ENCODE measurements around the gene TRAPPC3. TPM values are rescaled to one million over a fixed set of nuclear protein-coding genes. Genes with fewer than 3 reads are reported as not detected.

TRAPPC3 gene
- total RNA-seq, 4 donors from 2014 or later: 64.6 to 104 (median 91.0) TPM

DNA sequence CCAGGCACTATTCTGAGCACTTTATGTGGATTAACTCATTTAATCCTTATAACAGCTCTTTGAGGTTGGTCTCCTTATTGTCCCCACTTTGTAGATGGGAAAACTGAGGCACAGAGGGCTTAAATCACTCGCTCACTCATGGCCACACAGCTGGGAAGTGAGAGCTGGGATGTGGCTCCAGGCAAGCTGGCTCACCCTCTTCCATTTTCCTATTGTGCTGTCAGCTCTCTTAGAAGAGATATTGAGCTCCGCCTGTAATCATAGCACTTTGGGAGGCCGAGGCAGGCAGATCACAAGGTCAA, 20.4 kb downstream of the TRAPPC3 start:
- TF ChIP-seq, protein P1, sequence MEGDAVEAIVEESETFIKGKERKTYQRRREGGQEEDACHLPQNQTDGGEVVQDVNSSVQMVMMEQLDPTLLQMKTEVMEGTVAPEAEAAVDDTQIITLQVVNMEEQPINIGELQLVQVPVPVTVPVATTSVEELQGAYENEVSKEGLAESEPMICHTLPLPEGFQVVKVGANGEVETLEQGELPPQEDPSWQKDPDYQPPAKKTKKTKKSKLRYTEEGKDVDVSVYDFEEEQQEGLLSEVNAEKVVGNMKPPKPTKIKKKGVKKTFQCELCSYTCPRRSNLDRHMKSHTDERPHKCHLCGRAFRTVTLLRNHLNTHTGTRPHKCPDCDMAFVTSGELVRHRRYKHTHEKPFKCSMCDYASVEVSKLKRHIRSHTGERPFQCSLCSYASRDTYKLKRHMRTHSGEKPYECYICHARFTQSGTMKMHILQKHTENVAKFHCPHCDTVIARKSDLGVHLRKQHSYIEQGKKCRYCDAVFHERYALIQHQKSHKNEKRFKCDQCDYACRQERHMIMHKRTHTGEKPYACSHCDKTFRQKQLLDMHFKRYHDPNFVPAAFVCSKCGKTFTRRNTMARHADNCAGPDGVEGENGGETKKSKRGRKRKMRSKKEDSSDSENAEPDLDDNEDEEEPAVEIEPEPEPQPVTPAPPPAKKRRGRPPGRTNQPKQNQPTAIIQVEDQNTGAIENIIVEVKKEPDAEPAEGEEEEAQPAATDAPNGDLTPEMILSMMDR (IDR thresholded peaks at IDR 0.05; ENCODE audit: low read depth): no peak

DNA sequence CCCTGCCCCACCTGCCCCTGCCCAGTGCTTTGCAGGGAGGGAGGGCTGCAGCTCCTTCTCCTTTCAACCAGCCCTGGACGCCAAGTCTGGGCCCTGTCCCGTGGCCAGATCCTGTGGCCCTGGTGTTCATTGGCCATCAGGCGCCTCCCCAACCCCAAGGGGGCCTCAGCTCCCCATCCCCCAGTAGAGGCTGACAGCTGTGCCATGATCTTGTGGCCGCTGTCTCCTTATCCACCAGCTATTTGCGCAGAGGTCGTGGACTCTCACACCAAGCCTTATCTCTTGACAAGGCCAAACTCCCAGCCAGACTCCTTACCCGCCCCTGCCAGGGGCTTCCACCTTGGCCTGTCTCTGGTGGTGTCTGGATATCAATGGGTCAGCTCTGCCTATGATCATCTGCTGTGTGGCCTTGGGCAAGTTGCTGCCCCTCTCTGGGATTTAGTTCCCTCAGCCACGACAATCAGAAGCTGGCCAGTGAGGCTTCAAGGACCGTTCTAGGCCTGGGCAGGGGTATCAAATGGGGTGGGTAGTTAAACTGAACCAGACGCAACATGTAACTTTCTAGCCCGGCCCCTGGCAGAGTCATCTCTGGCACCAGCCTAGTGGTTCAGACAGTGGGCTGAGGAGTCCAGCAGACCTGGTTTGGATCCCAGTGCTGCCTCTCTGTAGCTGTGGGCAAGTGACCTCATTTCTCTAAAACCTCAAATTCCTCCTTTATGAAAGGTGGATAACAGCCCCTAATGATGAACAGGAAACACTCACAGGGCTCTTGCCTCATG, 21.0 kb downstream of the TRAPPC3 start:
- TF ChIP-seq, protein P1 (IDR thresholded peaks at IDR 0.05; ENCODE audit: low read depth): no peak

DNA sequence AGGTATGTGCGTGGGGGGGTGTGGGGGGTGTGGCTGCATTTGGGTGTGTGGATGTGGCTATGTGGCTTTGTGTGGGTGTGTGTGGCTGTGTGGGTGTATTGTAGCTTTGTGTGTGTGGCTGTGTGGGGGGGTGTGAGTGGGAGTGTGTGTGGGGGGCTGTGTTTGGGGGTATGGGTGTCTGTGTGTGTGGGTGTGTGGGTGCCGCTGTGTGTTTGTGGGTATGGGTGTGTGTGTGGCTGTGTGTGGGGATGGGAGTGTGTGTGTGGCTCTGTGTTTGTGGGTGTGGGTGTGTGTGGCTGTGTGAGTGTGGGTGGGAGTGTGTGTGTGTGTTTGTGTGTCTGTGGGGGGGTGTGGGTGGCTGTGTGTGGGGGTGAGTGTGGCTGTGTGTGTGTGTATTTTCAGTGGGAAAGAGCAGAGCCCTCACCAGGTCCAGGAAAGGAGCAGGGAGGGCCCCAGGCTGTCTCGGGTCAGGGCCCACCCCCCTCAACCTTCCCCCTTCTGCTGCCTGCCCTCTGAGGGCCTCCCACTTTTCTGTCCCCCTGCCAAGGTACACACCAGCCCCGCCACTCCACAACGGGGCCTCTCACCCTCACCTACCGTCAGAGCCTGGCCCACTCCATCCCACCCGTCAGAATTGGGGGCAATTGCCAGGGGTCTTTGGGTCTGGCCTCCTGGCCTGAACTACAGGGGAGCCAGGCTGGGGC, 22.3 kb downstream of the TRAPPC3 start:
- TF ChIP-seq, protein P1 (IDR thresholded peaks at IDR 0.05; ENCODE audit: low read depth): no peak

DNA sequence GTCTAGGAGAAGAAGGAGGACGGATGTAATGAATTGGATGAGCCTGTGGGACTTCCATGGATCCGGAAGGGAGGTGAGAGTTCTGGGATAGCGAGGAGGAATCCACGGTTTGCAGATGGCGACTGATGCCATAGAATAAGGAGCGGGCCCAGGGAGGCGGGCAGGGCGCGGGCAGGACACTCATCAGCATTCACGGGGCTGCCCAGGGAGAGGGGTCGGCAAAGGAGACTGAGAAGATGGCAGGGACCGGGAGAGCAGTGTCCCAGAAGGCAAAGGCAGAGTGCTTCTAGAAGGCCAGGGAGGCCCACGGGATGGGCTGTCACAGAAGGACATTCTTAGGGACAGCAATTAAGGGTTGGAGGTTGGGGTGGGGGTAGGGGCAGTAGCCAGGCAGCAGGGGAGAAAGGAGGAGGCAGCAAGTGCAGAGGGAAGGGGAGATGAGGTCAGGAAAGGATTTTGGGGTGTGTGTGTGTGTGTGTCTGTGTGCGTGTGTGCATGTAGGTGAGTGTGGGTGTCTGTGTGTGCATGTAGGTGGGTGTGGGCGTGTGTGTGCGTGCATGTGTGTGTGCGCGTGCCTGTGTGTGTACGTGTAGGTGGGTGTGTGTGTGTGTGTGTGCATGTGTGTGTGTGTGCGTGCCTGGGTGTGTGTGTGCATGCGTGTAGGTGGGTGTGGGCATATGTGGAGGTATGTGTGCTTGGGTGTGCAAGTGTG, 23.1 kb downstream of the TRAPPC3 start:
- TF ChIP-seq, protein P1 (IDR thresholded peaks at IDR 0.05; ENCODE audit: low read depth): no peak

DNA sequence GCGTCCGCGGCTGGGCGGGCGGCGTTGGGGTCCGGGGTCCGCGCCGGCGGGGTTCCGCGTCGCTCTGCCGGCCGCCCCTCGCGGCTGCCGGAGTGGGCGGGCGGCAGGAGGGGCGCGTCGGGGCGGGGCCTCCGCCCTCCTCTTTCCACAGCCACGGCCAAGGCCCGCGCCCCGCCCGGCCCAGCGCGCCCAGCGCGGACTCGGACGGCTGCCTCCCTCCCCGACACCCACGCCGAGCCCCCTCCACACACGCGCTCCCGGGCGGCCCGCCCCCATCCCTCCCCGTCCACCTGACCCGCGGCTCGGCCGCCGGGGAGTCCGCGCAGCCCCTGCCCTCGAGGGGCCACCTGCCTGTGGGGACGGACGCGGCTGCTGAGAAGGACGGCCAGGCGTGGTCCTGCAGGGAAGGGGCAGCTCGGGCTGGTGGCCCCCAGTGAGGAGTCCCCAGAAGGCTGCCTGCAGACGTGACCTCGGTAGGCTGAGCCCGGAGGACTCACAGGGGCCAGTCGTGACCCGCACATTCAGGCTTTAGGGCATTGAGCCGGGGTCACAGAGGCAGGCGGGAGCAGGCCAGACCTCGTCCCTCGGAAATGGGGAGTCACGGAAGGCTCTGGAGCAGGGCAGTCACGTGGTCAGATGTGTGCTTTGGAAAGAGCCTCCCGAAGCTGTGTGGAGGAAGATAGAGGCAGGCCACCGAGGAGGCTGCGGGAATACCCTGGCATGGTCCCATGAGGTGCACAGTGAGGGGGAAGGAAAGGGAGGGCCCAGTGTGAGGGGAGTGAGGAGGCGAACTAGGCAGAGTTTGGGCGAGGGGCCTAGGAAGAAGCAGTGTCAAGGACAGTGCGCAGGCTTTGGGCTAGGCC, 23.9 kb downstream of the TRAPPC3 start, which contains the start of gene COL8A2:
Gene COL8A2 (minus strand): TSS at position 94 of the 863 bp plus-strand sequence. CDS start 24,980 bp downstream, outside the sequence.
- TF ChIP-seq, protein P1 (IDR thresholded peaks at IDR 0.05; ENCODE audit: low read depth): no peak

DNA sequence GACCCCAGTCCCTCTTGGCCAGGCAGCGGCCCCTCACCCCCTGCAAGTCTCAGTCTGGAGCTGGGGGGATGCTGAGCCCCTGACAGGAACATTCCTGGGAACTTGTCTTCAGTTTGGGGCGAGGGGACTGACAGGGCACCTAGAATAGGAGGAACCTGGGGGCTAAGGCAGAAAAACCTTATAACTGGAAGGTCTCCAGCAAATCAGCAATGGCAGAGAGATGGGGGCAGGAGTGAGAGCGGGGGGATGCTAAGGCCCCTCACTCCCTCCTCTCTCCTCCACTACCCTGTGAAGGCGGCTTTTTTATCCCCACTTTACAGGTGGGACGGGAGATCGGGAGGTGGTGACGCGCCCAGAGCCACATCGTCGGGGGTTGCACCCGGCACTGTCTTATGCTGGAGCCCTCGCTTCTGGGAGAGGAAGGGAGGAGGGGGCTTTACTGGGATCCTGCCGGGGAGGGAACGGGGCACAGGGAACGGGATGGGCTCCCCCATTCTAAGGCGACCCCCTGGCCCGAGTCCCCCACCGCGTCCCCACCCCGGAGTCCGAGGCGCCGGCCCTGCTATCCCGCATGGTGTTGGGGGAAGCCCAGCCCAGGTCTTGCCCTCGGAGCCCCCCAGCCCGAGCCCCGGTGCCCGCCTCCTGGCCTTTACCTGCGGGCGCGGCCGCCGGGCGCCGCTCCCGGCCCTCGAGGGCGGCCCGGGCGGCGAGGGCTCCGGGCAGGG, 24.7 kb downstream of the TRAPPC3 start:
- TF ChIP-seq, protein P1 (IDR thresholded peaks at IDR 0.05; ENCODE audit: low read depth): no peak

Data from subcutaneous adipose tissue (tissue), 4 donors.